Loucy (cell line): ENCODE data around the gene KRT31.

Source experiments
- H2AFZ ChIP-seq: fragments of 200-600 bp; sonication (generic); 2 replicates; pipeline ENCODE4 v1.6.0; 2016; ENCODE audit warnings: antibody characterized with exemption, mild to moderate bottlenecking, low read length, moderate library complexity
- H3F3A ChIP-seq: fragments of 200-600 bp; 2 replicates; pipeline ENCODE4 v1.6.0; 2016; ENCODE audit warnings: antibody characterized with exemption, low read depth, mild to moderate bottlenecking
- H3K27me3 ChIP-seq: fragments of 200-600 bp; sonication (generic); 2 replicates; pipeline ENCODE4 v1.6.1; 2014; ENCODE audit warnings: low read length, mild to moderate bottlenecking; ENCODE audit not compliant: insufficient read depth, poor library complexity, severe bottlenecking
- H3K36me3 ChIP-seq: fragments of 200-600 bp; sonication (generic); 2 replicates; pipeline ENCODE4 v1.6.1; 2016; ENCODE audit warnings: low read length; ENCODE audit not compliant: insufficient read depth
- H3K4me1 ChIP-seq: fragments of 200-600 bp; sonication (generic); 2 replicates; pipeline ENCODE4 v1.5.1; 2014; ENCODE audit warnings: low read length, mild to moderate bottlenecking; ENCODE audit not compliant: insufficient read depth, poor library complexity, severe bottlenecking
- H3K4me2 ChIP-seq: fragments of 200-600 bp; sonication (generic); 2 replicates; pipeline ENCODE4 v1.6.0; 2014; ENCODE audit warnings: antibody characterized with exemption, low read length, low read depth, mild to moderate bottlenecking; ENCODE audit not compliant: poor library complexity, severe bottlenecking
- H3K4me3 ChIP-seq: fragments of 200-600 bp; sonication (generic); 2 replicates; pipeline ENCODE4 v1.5.1; 2014; ENCODE audit warnings: low read length, mild to moderate bottlenecking, mixed read lengths; ENCODE audit not compliant: poor library complexity, severe bottlenecking
- H3K79me2 ChIP-seq: fragments of 200-600 bp; sonication (generic); 2 replicates; pipeline ENCODE4 v1.6.1; 2014; ENCODE audit warnings: low read length; ENCODE audit not compliant: insufficient read depth
- H3K9ac ChIP-seq: fragments of 200-600 bp; sonication (generic); 2 replicates; pipeline ENCODE4 v1.6.0; 2014; ENCODE audit warnings: mild to moderate bottlenecking, low read depth, low read length, moderate library complexity; ENCODE audit not compliant: poor library complexity, severe bottlenecking
- H3K9me2 ChIP-seq: fragments of 200-600 bp; sonication (generic); replicated peaks from 2 replicates; pipeline ENCODE4 v1.6.1; 2016; ENCODE audit warnings: low read depth, low read length, mixed read lengths
- H3K9me3 ChIP-seq: fragments of 200-600 bp; sonication (generic); 2 replicates; pipeline ENCODE4 v1.6.1; 2014; ENCODE audit warnings: mild to moderate bottlenecking, antibody characterized with exemption, low read length, low read depth; ENCODE audit not compliant: insufficient read depth
- H4K20me1 ChIP-seq: fragments of 200-600 bp; sonication (generic); 2 replicates; pipeline ENCODE4 v1.6.0; 2014; ENCODE audit warnings: antibody characterized with exemption, low read length, mild to moderate bottlenecking; ENCODE audit not compliant: insufficient read depth, poor library complexity, severe bottlenecking
- CTCF ChIP-seq: fragments of 200-600 bp; sonication (generic); conservative IDR thresholded peaks from 2 replicates; pipeline ENCODE4 v1.5.1; 2014; ENCODE audit warnings: mild to moderate bottlenecking, antibody characterized with exemption, low read length
- EZH2phosphoT487 ChIP-seq: fragments of 200-600 bp; IDR thresholded peaks from 2 replicates; pipeline ENCODE4 v1.6.1; 2018; ENCODE audit warnings: antibody characterized with exemption, mild to moderate bottlenecking, moderate library complexity, borderline replicate concordance

KRT31 gene

GRCh38 chr17:41417127-41417526 lies 19.7 kb upstream of the KRT31 start:
- Histone ChIP-seq H3K9ac (no peak overlapping the region), H2AFZ (no peak overlapping the region), H3K9me3 (no peaks in the 10 kb centered on the region), H3K4me1 (no peaks in the 10 kb centered on the region), H3K4me3 (no peak overlapping the region), H3K9me2 (no peaks in the 10 kb centered on the region), H3K27me3 (peaks cover 9% of the 10 kb centered on the region), H3K4me2 (no peak overlapping the region), H3K79me2 (no peaks in the 10 kb centered on the region), H3F3A (no peaks in the 10 kb centered on the region), H4K20me1 (no peaks in the 10 kb centered on the region), H3K36me3 (no peaks in the 10 kb centered on the region)
- TF ChIP-seq EZH2phosphoT487 (no peak), CTCF (no peak)

- no peaks in the 10 kb centered on the region for H3K9me2 ChIP-seq
Observed at GRCh38 chr17:41416479-41416878, 19.1 kb upstream of the KRT31 start.

GRCh38 chr17:41415833-41416335 lies 18.5 kb upstream of the KRT31 start:
- H3K4me1 ChIP-seq = no peaks in the 10 kb centered on the region
- no peak overlapping the region for H2AFZ ChIP-seq
- H3K27me3 ChIP-seq = peaks cover 9% of the 10 kb centered on the region
- no peak overlapping the region for H3K4me2 ChIP-seq
- no peaks in the 10 kb centered on the region for H3K79me2 ChIP-seq
- H3F3A ChIP-seq = no peaks in the 10 kb centered on the region
- no peaks in the 10 kb centered on the region for H3K36me3 ChIP-seq
- H3K9me3 ChIP-seq = no peaks in the 10 kb centered on the region
- no peaks in the 10 kb centered on the region for H4K20me1 ChIP-seq
- no peaks in the 10 kb centered on the region for H3K9me2 ChIP-seq
- no peak overlapping the region for H3K4me3 ChIP-seq
- TF ChIP-seq EZH2phosphoT487 (no peak), CTCF (no peak)
- no peak overlapping the region for H3K9ac ChIP-seq

More at GRCh38 chr17:41416479-41416878, 19.1 kb upstream of the KRT31 start:
- Histone ChIP-seq H3F3A (no peaks in the 10 kb centered on the region), H3K27me3 (peaks cover 9% of the 10 kb centered on the region), H3K79me2 (no peaks in the 10 kb centered on the region), H2AFZ (no peak overlapping the region), H3K9me3 (no peaks in the 10 kb centered on the region), H4K20me1 (no peaks in the 10 kb centered on the region), H3K4me1 (no peaks in the 10 kb centered on the region), H3K4me2 (no peak overlapping the region), H3K4me3 (no peak overlapping the region), H3K9ac (no peak overlapping the region), H3K36me3 (no peaks in the 10 kb centered on the region)
- TF ChIP-seq CTCF (no peak), EZH2phosphoT487 (no peak)
